OCI-LY7 (cell line): ENCODE measurements around the gene WDR46. TPM values are rescaled to one million over a fixed set of nuclear protein-coding genes. Genes with fewer than 3 reads are reported as not detected.

ENCODE experiments used
- BruUV-seq: library from RNA; stranded (reverse); fragments of 400-500 nt; replicated peaks from 2 replicates; lab custom pipeline; 2021; lab: Mats Ljungman, UMichigan
- CTCF ChIA-PET: fragments of 300-600 bp; sonication (Branson Sonifier 250); formaldehyde crosslinking; loops from one replicate; lab custom pipeline; 2022; ENCODE audit warnings: antibody characterized with exemption; ENCODE audit not compliant: unreplicated experiment; lab: Charles Lee
- POLR2A ChIA-PET: fragments of 300-600 bp; sonication (Branson Sonifier 250); formaldehyde crosslinking; loops from one replicate; lab custom pipeline; 2022; ENCODE audit warnings: antibody characterized with exemption; lab: Charles Lee
- DNase-seq: peaks from one replicate; pipeline ENCODE4 v3.0.0-alpha.2; 2015; ENCODE audit warnings: low spot score
- H2AFZ ChIP-seq: fragments of 200-600 bp; sonication (generic), shearing (Covaris generic); 2 replicates; pipeline ENCODE4 v1.6.1; 2014; ENCODE audit warnings: mild to moderate bottlenecking, antibody characterized with exemption, low read length, moderate library complexity
- H3K27ac ChIP-seq: fragments of 200-600 bp; sonication (generic); 2 replicates; pipeline ENCODE4 v1.5.1; 2014; ENCODE audit warnings: mixed run types, low read depth, mild to moderate bottlenecking, moderate library complexity, low read length, inconsistent platforms; ENCODE audit not compliant: poor library complexity, severe bottlenecking
- H3K36me3 ChIP-seq: fragments of 200-600 bp; sonication (generic); 2 replicates; pipeline ENCODE4 v1.6.1; 2014; ENCODE audit warnings: mild to moderate bottlenecking, antibody characterized with exemption, low read length, moderate library complexity, mixed read lengths; ENCODE audit not compliant: insufficient read depth
- H3K4me1 ChIP-seq: fragments of 200-600 bp; sonication (generic); 2 replicates; pipeline ENCODE4 v1.5.1; 2014; ENCODE audit warnings: mild to moderate bottlenecking, low read length; ENCODE audit not compliant: insufficient read depth, poor library complexity, severe bottlenecking
- H3K4me2 ChIP-seq: fragments of 200-600 bp; sonication (generic); 2 replicates; pipeline ENCODE4 v1.6.1; 2014; ENCODE audit warnings: mild to moderate bottlenecking, low read length
- H3K4me3 ChIP-seq: fragments of 200-600 bp; sonication (generic); 2 replicates; pipeline ENCODE4 v1.5.1; 2014; ENCODE audit warnings: mild to moderate bottlenecking, low read depth, low read length; ENCODE audit not compliant: poor library complexity, severe bottlenecking
- H3K79me2 ChIP-seq: fragments of 200-600 bp; sonication (generic); 2 replicates; pipeline ENCODE4 v1.6.1; 2016; ENCODE audit warnings: low read depth, mild to moderate bottlenecking, low read length, moderate library complexity, mixed read lengths; ENCODE audit not compliant: insufficient read depth
- H3K9me2 ChIP-seq: fragments of 200-600 bp; sonication (generic); 2 replicates; pipeline ENCODE4 v1.6.1; 2016; ENCODE audit warnings: mild to moderate bottlenecking, low read length, mixed read lengths; ENCODE audit not compliant: insufficient read depth
- H3K9me3 ChIP-seq: fragments of 200-600 bp; sonication (generic); 2 replicates; pipeline ENCODE4 v1.6.1; 2014; ENCODE audit warnings: mild to moderate bottlenecking, mixed run types, low read length, mixed read lengths
- H4K20me1 ChIP-seq: fragments of 200-600 bp; sonication (generic); 2 replicates; pipeline ENCODE4 v1.6.1; 2014; ENCODE audit warnings: mild to moderate bottlenecking, antibody characterized with exemption, low read length, moderate library complexity, mixed read lengths; ENCODE audit not compliant: insufficient read depth
- CTCF ChIP-seq: fragments of 200-600 bp; sonication (generic); conservative IDR thresholded peaks from 2 replicates; pipeline ENCODE4 v1.5.1; 2014; ENCODE audit warnings: mild to moderate bottlenecking, antibody characterized with exemption, low read length, moderate library complexity, mixed read lengths
- EZH2phosphoT487 ChIP-seq: fragments of 200-600 bp; sonication (generic); IDR thresholded peaks from 2 replicates; pipeline ENCODE4 v1.6.1; 2018; ENCODE audit warnings: low read depth, borderline replicate concordance, mild to moderate bottlenecking, mixed run types, antibody characterized with exemption, low read length, moderate library complexity, mixed read lengths
- intact Hi-C: fragments of 100-400 bp; cut with micrococcal nuclease; formaldehyde crosslinking; loops from one replicate; pipeline ENCODE4 v1.10.0; 2022; ENCODE audit not compliant: unreplicated experiment
- total RNA-seq, 2 experiments: library from RNA; depleted of rRNA in 1 of 2; stranded (reverse); fragments of >200 nt in 1 of 2; shearing (Covaris generic) in 1 of 2; gene quantifications; 2 replicates each; pipeline ENCODE4 v1.2.3, GENCODE V29; 2014 to 2022

The WDR46 gene
- total RNA-seq, 2 experiments from 2014 or later = 83.3 to 129 TPM

DNA sequence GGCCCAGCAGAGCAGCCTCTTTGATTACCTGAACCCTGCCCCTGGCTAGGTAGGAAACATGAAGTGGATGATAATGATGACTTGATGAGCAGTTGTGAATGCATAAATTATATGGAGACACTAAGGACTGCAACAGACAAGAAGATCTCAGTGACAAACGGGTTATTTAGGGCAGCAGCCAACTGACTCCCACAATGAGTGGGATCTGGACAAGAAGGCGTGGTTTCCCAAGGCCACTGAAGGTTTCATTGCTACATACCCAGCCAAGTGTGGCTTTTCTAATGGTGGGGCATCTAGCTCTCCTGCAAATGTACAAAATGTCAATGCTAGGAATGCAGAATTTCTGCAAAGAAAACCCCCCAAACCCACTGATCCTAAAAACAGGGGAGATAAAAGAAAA lies 51.3 kb downstream of the WDR46 start:
- Histone ChIP-seq H3K36me3 (no peaks in the 10 kb centered on the region), H3K27ac (no peak overlapping the region), H2AFZ (no peak overlapping the region), H3K9me3 (no peaks in the 10 kb centered on the region), H4K20me1 (no peaks in the 10 kb centered on the region), H3K4me1 (no peaks in the 10 kb centered on the region), H3K4me2 (no peak overlapping the region), H3K4me3 (no peak overlapping the region), H3K79me2 (no peaks in the 10 kb centered on the region), H3K9me2 (no peaks in the 10 kb centered on the region)
- no peak for DNase-seq
- ChIA-PET CTCF (no interaction called here), POLR2A (interaction anchor here (1.1 kb wide), 1 partner anchor 18 kb away, joined by 3 read pairs; no protein-coding TSS in a partner anchor)
- TF ChIP-seq CTCF = no peak
- TF ChIP-seq EZH2phosphoT487 = no peak
- BruUV-seq = no TSS peak
- intact Hi-C loops = no loop called here

DNA sequence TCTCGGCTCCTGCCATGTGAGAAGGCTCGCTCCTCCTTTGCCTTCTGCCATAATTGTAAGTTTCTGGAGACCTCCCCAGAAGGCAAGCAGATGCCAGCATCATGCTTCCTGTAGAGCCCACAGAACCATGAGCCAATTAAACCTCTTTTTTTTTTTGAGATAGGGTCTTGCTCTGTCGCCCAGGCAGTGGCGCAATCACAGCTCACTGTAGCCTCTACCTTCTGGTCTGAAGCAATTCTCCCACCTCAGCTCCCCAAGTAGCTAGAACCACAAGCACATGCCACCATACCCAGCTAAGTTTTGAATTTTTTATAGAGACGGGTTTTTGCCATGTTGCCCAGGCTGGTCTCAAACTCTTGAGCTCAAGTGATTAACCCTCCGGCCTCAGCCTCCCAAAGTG lies 52.2 kb downstream of the WDR46 start:
- Histone ChIP-seq H3K9me2 (no peaks in the 10 kb centered on the region), H3K4me1 (no peaks in the 10 kb centered on the region), H3K27ac (no peak overlapping the region), H3K9me3 (no peaks in the 10 kb centered on the region), H3K79me2 (no peaks in the 10 kb centered on the region), H4K20me1 (no peaks in the 10 kb centered on the region), H3K4me2 (no peak overlapping the region), H3K4me3 (no peak overlapping the region), H3K36me3 (no peaks in the 10 kb centered on the region), H2AFZ (no peak overlapping the region)
- intact Hi-C loops = no loop called here
- ChIA-PET POLR2A (no interaction called here), CTCF (no interaction called here)
- no TSS peak for BruUV-seq
- TF ChIP-seq EZH2phosphoT487 (no peak), CTCF (no peak)
- no peak for DNase-seq

GRCh38 chr6:33236328-33236727 lies 52.7 kb downstream of the WDR46 start:
- H3K4me2 ChIP-seq = no peak overlapping the region
- H3K79me2 ChIP-seq = no peaks in the 10 kb centered on the region
- H3K9me3 ChIP-seq = no peaks in the 10 kb centered on the region
- ChIA-PET POLR2A (interaction anchor here (0.6 kb wide), 2 partner anchors 75 to 1497 kb away, joined by 3 to 4 read pairs; no protein-coding TSS in a partner anchor), CTCF (no interaction called here)
- no peak overlapping the region for H3K27ac ChIP-seq
- BruUV-seq = no TSS peak
- no peak overlapping the region for H2AFZ ChIP-seq
- DNase-seq = no peak
- H3K4me1 ChIP-seq = no peaks in the 10 kb centered on the region
- H3K4me3 ChIP-seq = no peak overlapping the region
- intact Hi-C loops = no loop called here
- H3K9me2 ChIP-seq = no peaks in the 10 kb centered on the region
- TF ChIP-seq EZH2phosphoT487 = no peak
- TF ChIP-seq CTCF = no peak
- H3K36me3 ChIP-seq = no peaks in the 10 kb centered on the region
- no peaks in the 10 kb centered on the region for H4K20me1 ChIP-seq
